Gastroesophageal sphincter (tissue), 4 donors: ENCODE results near the gene IFT88. TPM values are rescaled to one million over a fixed set of nuclear protein-coding genes. Genes with fewer than 3 reads are reported as not detected.

ENCODE experiments used
- ATAC-seq: fragments of 150-250 bp; one replicate; pipeline ENCODE4 v1.9.1; 2016; ENCODE audit warnings: mild to moderate bottlenecking, moderate library complexity
- H3K27ac ChIP-seq, 4 donors: fragments of 200-600 bp; sonication (generic) in 3 of 4; 1 replicate in 3 of 4; 2 replicates in 1 of 4; pipeline ENCODE4 v1.5.1; 2016 to 2019
- H3K27me3 ChIP-seq: fragments of 200-600 bp; sonication (generic); one replicate; pipeline ENCODE4 v1.5.1; 2019
- H3K36me3 ChIP-seq, 2 donors: fragments of 200-600 bp; sonication (generic); one replicate each; pipeline ENCODE4 v1.5.1; 2019; ENCODE audit warnings: control low read depth in 1 of 2
- H3K4me1 ChIP-seq, 3 donors: fragments of 200-600 bp; sonication (generic); 1 replicate in 2 of 3; 2 replicates in 1 of 3; pipeline ENCODE4 v1.5.1; 2016 to 2019; ENCODE audit warnings: control low read depth in 2 of 3
- H3K4me3 ChIP-seq, 2 donors: fragments of 200-600 bp; sonication (generic); one replicate each; pipeline ENCODE4 v1.5.1; 2019; ENCODE audit warnings: mild to moderate bottlenecking in 1 of 2, moderate library complexity in 1 of 2
- H3K9me3 ChIP-seq, 3 donors: fragments of 200-600 bp; sonication (generic); one replicate each; pipeline ENCODE4 v1.5.1; 2017 to 2019; ENCODE audit warnings: control low read depth in 2 of 3
- EP300 ChIP-seq: sonication (generic); formaldehyde crosslinking; IDR thresholded peaks from one replicate; pipeline ENCODE4 v1.6.1; 2017; ENCODE audit warnings: antibody characterized with exemption, mild to moderate bottlenecking
- POLR2A ChIP-seq, 2 donors: fragments of 450-650 bp; IDR thresholded peaks; one replicate each; pipeline ENCODE4 v1.6.1; 2017; ENCODE audit warnings: antibody characterized with exemption in 2 of 2, mild to moderate bottlenecking in 2 of 2, moderate library complexity in 1 of 2
- POLR2AphosphoS5 ChIP-seq: sonication (generic); formaldehyde crosslinking; IDR thresholded peaks from one replicate; pipeline ENCODE4 v1.6.1; 2017; ENCODE audit warnings: antibody characterized with exemption
- WGBS, 2 donors: methylation state at CpG; one replicate each; pipeline ENCODE4 v1.1.5; 2018; ENCODE audit warnings: low coverage in 1 of 2; 5-methylcytosine and 5-hydroxymethylcytosine counted together
- total RNA-seq, 4 donors: library from RNA; depleted of rRNA; stranded (reverse); fragments of >200 nt; gene quantifications; one replicate each; pipeline ENCODE4 v1.1.0, GENCODE V29; 2016
- TF ChIP-seq, protein P1 (sequence below), 4 experiments: fragments of 200-600 bp in 2 of 4; fragments of 450-650 bp in 2 of 4; sonication (generic) in 1 of 4; IDR thresholded peaks; one replicate each; pipeline ENCODE4 v1.5.1; 2017 to 2019; ENCODE audit warnings: antibody characterized with exemption in 4 of 4, mild to moderate bottlenecking in 2 of 4, moderate library complexity in 2 of 4

IFT88 gene
- total RNA-seq, 4 donors from 2014 or later = 9.1 to 21.2 (median 13.2) TPM

GRCh38 chr13:20573186-20573585, 6.2 kb downstream of the IFT88 start:
- H3K4me3 ChIP-seq = no peak overlapping the region
- peaks cover 0 to 25% of the 10 kb centered on the region in 2 donors for H3K36me3 ChIP-seq
- H3K4me1 ChIP-seq = peaks cover 0 to 5% (median 2%) of the 10 kb centered on the region in 3 donors
- no peaks in the 10 kb centered on the region for H3K27me3 ChIP-seq
- H3K9me3 ChIP-seq = peaks cover 0 to 10% (median 0%) of the 10 kb centered on the region in 3 donors
- H3K27ac ChIP-seq = no peak overlapping the region
- TF ChIP-seq POLR2A (IDR thresholded peaks at IDR 0.05) (no peak), POLR2AphosphoS5 (no peak), EP300 (no peak)
- TF ChIP-seq, protein P1, sequence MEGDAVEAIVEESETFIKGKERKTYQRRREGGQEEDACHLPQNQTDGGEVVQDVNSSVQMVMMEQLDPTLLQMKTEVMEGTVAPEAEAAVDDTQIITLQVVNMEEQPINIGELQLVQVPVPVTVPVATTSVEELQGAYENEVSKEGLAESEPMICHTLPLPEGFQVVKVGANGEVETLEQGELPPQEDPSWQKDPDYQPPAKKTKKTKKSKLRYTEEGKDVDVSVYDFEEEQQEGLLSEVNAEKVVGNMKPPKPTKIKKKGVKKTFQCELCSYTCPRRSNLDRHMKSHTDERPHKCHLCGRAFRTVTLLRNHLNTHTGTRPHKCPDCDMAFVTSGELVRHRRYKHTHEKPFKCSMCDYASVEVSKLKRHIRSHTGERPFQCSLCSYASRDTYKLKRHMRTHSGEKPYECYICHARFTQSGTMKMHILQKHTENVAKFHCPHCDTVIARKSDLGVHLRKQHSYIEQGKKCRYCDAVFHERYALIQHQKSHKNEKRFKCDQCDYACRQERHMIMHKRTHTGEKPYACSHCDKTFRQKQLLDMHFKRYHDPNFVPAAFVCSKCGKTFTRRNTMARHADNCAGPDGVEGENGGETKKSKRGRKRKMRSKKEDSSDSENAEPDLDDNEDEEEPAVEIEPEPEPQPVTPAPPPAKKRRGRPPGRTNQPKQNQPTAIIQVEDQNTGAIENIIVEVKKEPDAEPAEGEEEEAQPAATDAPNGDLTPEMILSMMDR (IDR thresholded peaks at IDR 0.05) = no peak
- 46 to 72% methylated on average over 4 of the region's 4 CpGs for WGBS, 2 donors
- ATAC-seq = no peak

GRCh38 chr13:20573636-20574035, 6.7 kb downstream of the IFT88 start:
- H3K4me3 ChIP-seq = no peak overlapping the region
- no peak overlapping the region for H3K27ac ChIP-seq
- WGBS, 2 donors = 40 to 47% methylated on average over 1 to 2 of the region's 2 CpGs
- TF ChIP-seq, protein P1 (IDR thresholded peaks at IDR 0.05) = no peak
- TF ChIP-seq EP300 (no peak), POLR2A (IDR thresholded peaks at IDR 0.05) (no peak), POLR2AphosphoS5 (no peak)
- peaks cover 0 to under 1% (median 0%) of the 10 kb centered on the region in 3 donors for H3K4me1 ChIP-seq
- no peaks in the 10 kb centered on the region for H3K27me3 ChIP-seq
- peaks cover 0 to 10% (median 0%) of the 10 kb centered on the region in 3 donors for H3K9me3 ChIP-seq
- no peak for ATAC-seq
- H3K36me3 ChIP-seq = peaks cover 0 to 27% of the 10 kb centered on the region in 2 donors

DNA sequence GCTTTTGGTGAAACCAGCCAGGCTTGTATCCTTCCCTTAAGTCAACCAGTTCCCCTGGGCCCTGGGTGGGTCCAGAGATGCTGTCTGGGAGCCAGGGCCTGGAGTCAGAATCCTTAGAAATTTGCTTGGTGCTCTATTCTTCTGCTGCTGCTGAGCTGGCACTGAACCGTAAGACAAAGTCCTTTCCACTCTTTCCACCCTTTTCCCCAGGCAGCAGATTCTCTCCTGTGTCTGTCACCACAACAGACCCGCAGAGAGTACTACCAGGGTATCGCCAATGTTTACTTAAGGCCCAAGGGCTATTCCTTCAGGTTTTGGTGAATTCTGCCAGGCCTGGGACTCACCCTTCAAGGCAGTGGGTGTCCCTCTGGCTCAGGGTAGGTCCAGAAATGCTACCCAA, 12.2 kb downstream of the IFT88 start:
- Histone ChIP-seq H3K4me3 (no peak overlapping the region), H3K27ac (no peak overlapping the region), H3K9me3 (peaks cover 0 to 16% (median 0%) of the 10 kb centered on the region in 3 donors), H3K27me3 (no peaks in the 10 kb centered on the region), H3K36me3 (peaks cover 0 to 61% of the 10 kb centered on the region in 2 donors), H3K4me1 (no peaks in the 10 kb centered on the region)
- 80% methylated on average over 1 of the region's 3 CpGs; no CpG with 5 or more reads in 1 of the 2 donors for WGBS, 2 donors
- no peak for ATAC-seq
- TF ChIP-seq POLR2A (IDR thresholded peaks at IDR 0.05) (no peak), EP300 (no peak)

DNA sequence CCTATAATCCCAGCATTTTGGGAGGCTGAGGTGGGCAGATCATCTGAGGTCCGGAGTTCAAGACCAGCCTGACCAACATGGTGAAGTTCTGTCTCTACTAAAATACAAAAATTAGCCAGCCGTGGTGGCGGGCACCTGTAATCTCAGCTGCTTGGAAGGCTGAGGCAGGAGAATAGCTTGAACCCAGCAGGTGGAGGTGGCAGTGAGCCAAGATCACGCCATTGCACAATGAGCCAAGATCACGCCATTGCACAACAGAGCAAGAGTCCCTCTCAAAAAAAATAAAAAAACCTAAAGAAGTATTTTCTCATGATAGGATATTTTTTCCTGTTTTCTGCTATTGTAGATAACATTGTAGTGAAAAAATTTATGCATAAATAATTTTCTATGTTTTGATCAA, 13.3 kb downstream of the IFT88 start:
- Histone ChIP-seq H3K9me3 (peaks cover 0 to 24% (median 0%) of the 10 kb centered on the region in 3 donors), H3K4me3 (no peak overlapping the region), H3K27me3 (no peaks in the 10 kb centered on the region), H3K36me3 (peaks cover 0 to 65% of the 10 kb centered on the region in 2 donors), H3K4me1 (no peaks in the 10 kb centered on the region), H3K27ac (no peak overlapping the region)
- no peak for ATAC-seq
- TF ChIP-seq, protein P1 (IDR thresholded peaks at IDR 0.05) = no peak
- TF ChIP-seq POLR2AphosphoS5 (no peak), POLR2A (IDR thresholded peaks at IDR 0.05) (no peak), EP300 (no peak)
- 80 to 96% methylated on average over 2 to 4 of the region's 5 CpGs for WGBS, 2 donors

DNA sequence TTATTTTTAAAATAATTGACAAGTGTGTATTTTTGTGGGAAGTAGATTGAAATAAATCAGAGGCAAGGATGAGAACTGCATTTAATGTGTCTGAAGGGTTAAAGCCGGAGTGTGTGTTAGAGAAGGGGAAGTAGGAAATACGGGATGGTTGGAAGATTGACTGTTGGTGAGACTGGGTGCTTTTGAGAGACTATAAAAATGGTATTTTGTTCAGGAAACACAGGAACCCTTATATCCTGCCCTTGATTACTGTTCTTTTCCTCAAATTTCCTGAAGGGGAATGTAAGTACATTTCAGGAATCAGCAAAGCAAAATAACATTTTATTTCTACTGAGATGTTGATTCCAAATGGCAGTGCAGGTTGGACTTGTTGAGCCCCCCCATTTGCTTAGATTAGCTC, 15.1 kb downstream of the IFT88 start:
- 51 to 71% methylated on average over 2 of the region's 2 CpGs for WGBS, 2 donors
- Histone ChIP-seq H3K36me3 (peaks cover 0 to 59% of the 10 kb centered on the region in 2 donors), H3K9me3 (peaks cover 0 to 17% (median 0%) of the 10 kb centered on the region in 3 donors), H3K27ac (no peak overlapping the region), H3K4me1 (no peaks in the 10 kb centered on the region), H3K4me3 (no peak overlapping the region), H3K27me3 (no peaks in the 10 kb centered on the region)
- ATAC-seq = no peak
- TF ChIP-seq POLR2AphosphoS5 (no peak), POLR2A (IDR thresholded peaks at IDR 0.05) (no peak), EP300 (no peak)
- TF ChIP-seq, protein P1 (IDR thresholded peaks at IDR 0.05) = no peak
